SK-N-SH (cell line): ENCODE results near the gene TUBGCP3.

Source experiments
- CTCF ChIP-seq: fragments of 200-600 bp; sonication (generic); IDR thresholded peaks from 2 replicates; pipeline ENCODE4 v1.6.1; 2017; ENCODE audit warnings: antibody characterized with exemption, mild to moderate bottlenecking, moderate library complexity
- FOXM1 ChIP-seq: IDR thresholded peaks from 2 replicates; pipeline ENCODE4 v1.4.0; 2012; ENCODE audit warnings: low read depth, mild to moderate bottlenecking
- POLR2AphosphoS5 ChIP-seq: IDR thresholded peaks from 2 replicates; pipeline ENCODE4 v1.6.1; 2012; ENCODE audit warnings: low read depth, low read length
- SIN3A ChIP-seq: IDR thresholded peaks from 2 replicates; pipeline ENCODE4 v1.6.1; 2012; ENCODE audit warnings: low read depth, mild to moderate bottlenecking, low read length, moderate library complexity, borderline replicate concordance
- USF2 ChIP-seq: fragments of 150-350 bp; IDR thresholded peaks from 2 replicates; pipeline ENCODE4 v1.6.1; 2017; ENCODE audit warnings: antibody characterized with exemption, low read length, low read depth, borderline replicate concordance
- YY1 ChIP-seq: IDR thresholded peaks from 2 replicates; pipeline ENCODE4 v1.4.0; 2012; ENCODE audit warnings: low read depth, mild to moderate bottlenecking

DNA sequence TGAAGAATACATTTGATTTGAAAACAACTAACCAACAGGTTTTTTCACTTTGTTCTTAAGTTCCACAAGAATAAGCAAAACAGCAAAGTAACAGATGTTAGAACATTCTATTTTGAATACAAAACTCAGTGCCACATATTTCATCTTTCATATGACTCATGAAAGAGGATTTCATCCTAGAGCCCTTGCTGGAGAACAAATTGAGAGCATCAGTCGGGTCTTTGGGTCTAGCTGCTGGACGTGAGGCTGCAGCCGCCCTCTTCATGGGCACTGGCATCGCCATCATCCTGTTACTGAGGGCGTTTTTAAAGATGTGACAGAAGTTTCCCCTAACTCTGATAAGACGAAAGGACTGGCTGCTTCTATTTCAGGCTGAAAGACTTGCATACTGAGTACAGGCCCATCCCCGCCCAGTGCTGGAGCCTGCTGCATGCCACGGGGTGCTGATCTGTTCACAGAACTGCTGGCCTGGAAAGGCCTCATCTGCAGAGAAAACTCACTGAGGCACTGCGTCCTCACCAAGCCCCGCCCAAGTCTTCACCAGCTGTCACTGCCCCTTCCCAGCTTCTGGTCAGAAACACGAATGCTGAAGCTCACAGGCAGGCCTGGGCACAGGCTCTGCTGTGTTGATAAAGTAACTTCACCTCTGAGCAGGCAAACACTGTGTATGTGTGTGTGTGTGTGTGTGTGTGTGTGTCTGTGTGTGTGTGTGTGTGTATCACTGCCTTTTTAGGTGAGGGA is 101.4 kb downstream of the TUBGCP3 start:
- no peak for TF ChIP-seq CTCF
- no peak for TF ChIP-seq FOXM1
- TF ChIP-seq SIN3A, result no peak
- no peak for TF ChIP-seq POLR2AphosphoS5
- no peak for TF ChIP-seq USF2
- no peak for TF ChIP-seq YY1
